OCI-LY3 (cell line): Measurements from ENCODE around the gene SPTAN1.

Experiments used
- H2AFZ ChIP-seq: fragments of 200-600, 300-600 bp; shearing (Covaris generic); 2 replicates; pipeline ENCODE4 v1.6.0; 2014; ENCODE audit warnings: antibody characterized with exemption, low read depth, low read length
- H3K27ac ChIP-seq: fragments of 200-600, 300-600 bp; sonication (generic); 2 replicates; pipeline ENCODE4 v1.5.1; 2014; ENCODE audit warnings: mild to moderate bottlenecking, low read length, moderate library complexity, mixed read lengths
- H3K27me3 ChIP-seq: fragments of 200-600, 300-600 bp; sonication (generic); 2 replicates; pipeline ENCODE4 v1.6.1; 2014; ENCODE audit warnings: low read depth, low read length, mixed read lengths
- H3K36me3 ChIP-seq: fragments of 200-600, 300-600 bp; sonication (generic); replicated peaks from 2 replicates; pipeline ENCODE3; 2014; ENCODE audit warnings: low read depth, low read length, mixed read lengths
- H3K4me1 ChIP-seq: fragments of 300-600, 200-600 bp; sonication (generic); 2 replicates; pipeline ENCODE4 v1.6.1; 2014; ENCODE audit warnings: low read length, mixed read lengths
- H3K4me2 ChIP-seq: fragments of 200-600, 300-600 bp; sonication (generic); 2 replicates; pipeline ENCODE4 v1.6.1; 2014; ENCODE audit warnings: low read length, mixed read lengths
- H3K4me3 ChIP-seq: fragments of 300-600, 200-600 bp; sonication (generic); 2 replicates; pipeline ENCODE4 v1.5.1; 2014; ENCODE audit warnings: antibody characterized with exemption, mild to moderate bottlenecking, low read length, moderate library complexity
- H3K79me2 ChIP-seq: fragments of 300-600, 200-600 bp; shearing (Covaris generic); 2 replicates; pipeline ENCODE4 v1.6.1; 2014; ENCODE audit warnings: mild to moderate bottlenecking, low read length, mixed read lengths
- H3K9ac ChIP-seq: fragments of 300-600, 200-600 bp; shearing (Covaris generic); 2 replicates; pipeline ENCODE4 v1.6.0; 2014; ENCODE audit warnings: mild to moderate bottlenecking, low read length, moderate library complexity
- H3K9me3 ChIP-seq: fragments of 200-600, 300-600 bp; shearing (Covaris generic); 2 replicates; pipeline ENCODE4 v1.6.1; 2014; ENCODE audit warnings: low read length, mixed read lengths; ENCODE audit not compliant: insufficient read depth
- H4K20me1 ChIP-seq: fragments of 200-600, 300-600 bp; sonication (generic); 2 replicates; pipeline ENCODE4 v1.6.1; 2016; ENCODE audit warnings: low read length, mixed read lengths; ENCODE audit not compliant: insufficient read depth
- CTCF ChIP-seq: fragments of 200-600, 300-600 bp; sonication (generic); IDR thresholded peaks from 2 replicates; pipeline ENCODE4 v1.5.1; 2014; ENCODE audit warnings: antibody characterized with exemption, low read length, low read depth
- EZH2phosphoT487 ChIP-seq: fragments of 200-600 bp; shearing (Covaris generic); IDR thresholded peaks from 2 replicates; pipeline ENCODE4 v1.6.1; 2018; ENCODE audit warnings: antibody characterized with exemption, mixed run types, low read depth

SPTAN1 gene

GRCh38 chr9:128587453-128587852 is 35.1 kb downstream of the SPTAN1 start:
- Histone ChIP-seq H3K4me2 (no peak overlapping the region), H3K9me3 (no peaks in the 10 kb centered on the region), H3K36me3 (peaks cover 48% of the 10 kb centered on the region), H2AFZ (no peak overlapping the region), H3K9ac (no peak overlapping the region), H3K79me2 (no peaks in the 10 kb centered on the region), H3K4me3 (no peak overlapping the region), H3K27me3 (no peaks in the 10 kb centered on the region), H3K4me1 (no peaks in the 10 kb centered on the region), H4K20me1 (no peaks in the 10 kb centered on the region), H3K27ac (no peak overlapping the region)
- TF ChIP-seq CTCF (no peak), EZH2phosphoT487 (no peak)

- Histone ChIP-seq H3K27me3 (no peaks in the 10 kb centered on the region), H3K79me2 (no peaks in the 10 kb centered on the region), H3K9ac (no peak overlapping the region), H3K36me3 (peaks cover 45% of the 10 kb centered on the region), H3K4me1 (no peaks in the 10 kb centered on the region), H2AFZ (no peak overlapping the region), H3K4me3 (no peak overlapping the region), H3K4me2 (no peak overlapping the region), H4K20me1 (no peaks in the 10 kb centered on the region), H3K27ac (no peak overlapping the region), H3K9me3 (no peaks in the 10 kb centered on the region)
- TF ChIP-seq EZH2phosphoT487 (no peak), CTCF (no peak)
Observed at GRCh38 chr9:128588581-128589233, 36.3 kb downstream of the SPTAN1 start.

- Histone ChIP-seq H3K27me3 (no peaks in the 10 kb centered on the region), H3K9me3 (no peaks in the 10 kb centered on the region), H3K27ac (no peak overlapping the region), H3K36me3 (peaks cover 37% of the 10 kb centered on the region), H3K4me2 (no peak overlapping the region), H3K9ac (no peak overlapping the region), H3K4me1 (no peaks in the 10 kb centered on the region), H2AFZ (no peak overlapping the region), H4K20me1 (no peaks in the 10 kb centered on the region), H3K79me2 (no peaks in the 10 kb centered on the region), H3K4me3 (no peak overlapping the region)
- TF ChIP-seq CTCF, result no peak
- TF ChIP-seq EZH2phosphoT487, result no peak
Observed at GRCh38 chr9:128593039-128593438, 40.7 kb downstream of the SPTAN1 start.

GRCh38 chr9:128593856-128594255 is 41.5 kb downstream of the SPTAN1 start:
- Histone ChIP-seq H3K9ac (no peak overlapping the region), H3K4me1 (no peaks in the 10 kb centered on the region), H3K36me3 (peaks cover 37% of the 10 kb centered on the region), H3K27me3 (no peaks in the 10 kb centered on the region), H3K9me3 (no peaks in the 10 kb centered on the region), H3K27ac (no peak overlapping the region), H4K20me1 (no peaks in the 10 kb centered on the region), H2AFZ (no peak overlapping the region), H3K4me2 (no peak overlapping the region), H3K79me2 (no peaks in the 10 kb centered on the region), H3K4me3 (no peak overlapping the region)
- no peak for TF ChIP-seq EZH2phosphoT487

- no peak overlapping the region for H3K4me2 ChIP-seq
- H3K9me3 ChIP-seq, result no peaks in the 10 kb centered on the region
- H3K79me2 ChIP-seq, result no peaks in the 10 kb centered on the region
- no peaks in the 10 kb centered on the region for H3K27me3 ChIP-seq
- no peak overlapping the region for H2AFZ ChIP-seq
- H3K4me1 ChIP-seq, result peaks cover 13% of the 10 kb centered on the region
- H4K20me1 ChIP-seq, result no peaks in the 10 kb centered on the region
- TF ChIP-seq CTCF, result no peak
- TF ChIP-seq EZH2phosphoT487, result no peak
- no peak overlapping the region for H3K4me3 ChIP-seq
- no peak overlapping the region for H3K9ac ChIP-seq
- no peak overlapping the region for H3K27ac ChIP-seq
- peaks cover 32% of the 10 kb centered on the region for H3K36me3 ChIP-seq
Observed at GRCh38 chr9:128595471-128595870, 43.1 kb downstream of the SPTAN1 start.
